Hematopoietic multipotent progenitor cell treated with erythropoietin and hydrocortisone succinate and interleukin-3 and kit ligand, for 17 days (in vitro differentiated cells): ENCODE results near the gene TRIM24.
"Not testable (repeated sequence)": the region's sequence is repeated elsewhere in the genome, so short reads cannot be mapped to it uniquely, and the experiment has no call there.

ENCODE experiments used
- DNase-seq: peaks from one replicate; pipeline ENCODE4 v3.0.0-alpha.2; 2015; ENCODE audit warnings: low spot score

Gene TRIM24

DNA sequence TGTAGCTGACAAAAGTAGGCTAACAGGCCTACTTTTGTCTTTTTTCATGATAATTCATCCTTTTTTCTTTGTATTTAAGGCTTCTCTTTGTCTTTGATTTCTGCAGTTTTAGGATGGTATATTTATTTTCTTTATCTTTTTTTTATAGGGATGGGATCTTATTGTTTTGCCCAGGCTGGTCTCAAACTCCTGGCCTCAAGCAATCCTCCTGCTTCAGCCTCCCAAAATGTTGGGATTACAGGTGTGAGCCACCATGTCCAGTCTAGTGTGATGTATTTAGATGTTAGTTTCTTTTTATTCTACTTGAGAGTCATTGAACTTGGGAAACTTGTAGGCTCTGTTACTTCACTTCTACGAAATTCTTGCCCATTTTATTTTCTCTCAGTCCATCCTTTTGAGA lies 35.4 kb downstream of the TRIM24 start:
- DNase-seq: no peak

DNA sequence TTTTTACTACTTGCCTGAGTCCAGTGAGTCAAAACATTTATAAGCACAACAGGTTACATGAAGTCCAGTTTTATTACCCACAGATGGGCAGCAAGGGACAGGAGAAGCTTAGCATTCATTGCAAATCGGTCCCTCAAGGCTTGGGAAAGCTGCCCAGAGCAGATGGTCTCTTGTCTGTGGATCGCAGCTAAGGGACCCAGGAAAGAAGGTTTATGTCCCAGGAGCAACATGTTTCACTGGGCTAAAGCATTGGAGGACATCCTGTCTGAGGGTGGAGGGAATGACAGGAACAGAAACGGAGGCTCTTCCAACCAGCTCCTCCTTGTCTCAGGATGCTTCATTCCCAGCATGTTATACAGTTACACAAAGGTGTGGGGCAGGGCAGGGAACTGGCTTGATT lies 39.3 kb downstream of the TRIM24 start:
- no peak for DNase-seq

DNA sequence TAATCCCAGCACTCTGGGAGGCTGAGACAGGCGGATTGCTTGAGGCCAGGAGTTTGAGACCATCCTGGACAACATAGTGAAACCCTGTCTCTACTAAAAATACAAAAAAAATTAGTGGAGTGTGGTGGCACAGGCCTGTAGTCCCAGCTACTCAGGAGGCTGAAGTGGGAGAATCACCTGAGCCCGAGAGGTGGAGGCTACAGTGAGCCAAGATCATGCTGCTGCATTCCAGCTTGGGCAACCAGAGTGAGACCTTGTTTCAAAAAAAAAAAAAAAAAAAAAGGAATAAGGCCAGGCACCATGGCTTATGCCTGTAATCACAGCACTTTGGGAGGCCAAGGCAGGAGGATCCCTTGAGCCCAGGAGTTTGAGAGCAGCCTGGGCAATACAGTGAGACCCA lies 40.2 kb downstream of the TRIM24 start:
- DNase-seq: not testable (repeated sequence)

DNA sequence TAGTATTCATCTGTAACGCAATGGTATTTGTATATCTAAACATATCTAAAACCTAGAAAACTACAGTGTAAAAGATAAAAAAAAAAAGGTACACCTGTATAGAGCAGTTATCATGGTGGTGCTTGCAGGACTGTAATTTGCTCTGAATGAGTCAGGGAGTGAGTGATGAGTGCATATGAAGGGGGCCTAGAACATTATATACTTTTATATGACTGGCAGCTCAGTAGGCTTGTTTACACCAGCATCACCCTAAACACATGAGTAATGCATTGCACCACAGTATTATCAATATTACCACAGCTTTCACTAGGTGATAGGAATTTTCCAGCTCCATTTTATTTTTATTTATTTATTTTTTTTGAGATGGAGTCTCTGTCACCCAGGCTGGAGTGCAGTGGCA lies 40.8 kb downstream of the TRIM24 start:
- no peak for DNase-seq

DNA sequence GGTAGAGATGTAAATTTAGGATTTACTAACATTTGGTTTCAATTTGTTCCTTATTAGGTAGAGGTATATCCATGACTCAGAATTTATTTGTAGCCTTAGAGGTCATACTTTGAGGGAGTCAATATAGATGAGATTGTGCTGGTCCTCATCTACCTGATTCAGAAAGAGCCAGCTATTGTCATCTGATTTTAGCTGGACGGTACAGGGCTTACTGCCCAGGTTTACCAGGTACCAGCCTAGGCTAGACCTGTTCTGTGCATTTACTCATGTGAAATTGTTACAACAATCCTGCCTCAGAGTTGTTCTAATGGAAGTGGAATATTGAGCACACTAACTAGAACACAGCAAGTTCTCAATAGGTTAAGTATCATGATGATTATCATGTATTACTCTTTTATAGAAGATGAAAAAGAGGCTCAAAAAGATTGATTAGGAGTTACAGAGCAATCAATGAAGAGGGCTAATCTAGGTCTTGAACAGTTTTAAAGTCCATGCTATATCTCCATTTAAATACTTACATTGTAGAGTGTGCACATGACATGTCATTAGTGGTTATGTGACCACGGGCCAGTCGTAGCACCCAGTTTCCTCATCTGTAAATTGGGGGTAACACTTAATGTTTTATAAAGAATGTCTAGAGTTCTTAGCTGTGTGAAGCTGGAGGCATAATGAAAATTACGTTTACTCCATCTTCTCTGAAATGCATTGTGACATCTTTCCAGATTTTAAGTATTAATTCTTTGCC lies 42.1 kb downstream of the TRIM24 start:
- DNase-seq: no peak

DNA sequence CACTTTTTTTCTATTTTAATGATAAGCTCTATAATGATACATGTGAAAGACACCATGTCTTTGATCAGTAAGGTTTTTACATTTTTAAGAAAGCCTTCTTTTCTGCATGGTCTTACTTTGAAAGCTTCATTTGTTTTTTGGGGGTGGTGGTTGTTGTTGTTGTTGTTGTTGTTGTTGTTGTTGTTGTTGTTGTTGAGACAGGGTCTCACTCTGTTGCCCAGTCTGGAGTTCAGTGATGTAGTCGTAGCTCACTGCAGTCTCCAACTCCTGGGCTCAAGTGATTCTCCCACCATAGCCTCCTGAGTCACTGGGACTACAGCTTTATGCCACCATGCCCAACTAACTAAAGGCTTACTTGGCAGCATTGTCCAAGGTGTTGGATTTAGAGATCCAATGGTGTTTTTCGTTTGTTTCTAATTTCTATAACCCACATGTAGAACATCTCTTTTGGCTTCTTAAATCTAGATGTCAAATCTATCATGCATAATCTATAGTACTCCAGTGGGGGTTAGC lies 45.4 kb downstream of the TRIM24 start:
- DNase-seq: no peak

DNA sequence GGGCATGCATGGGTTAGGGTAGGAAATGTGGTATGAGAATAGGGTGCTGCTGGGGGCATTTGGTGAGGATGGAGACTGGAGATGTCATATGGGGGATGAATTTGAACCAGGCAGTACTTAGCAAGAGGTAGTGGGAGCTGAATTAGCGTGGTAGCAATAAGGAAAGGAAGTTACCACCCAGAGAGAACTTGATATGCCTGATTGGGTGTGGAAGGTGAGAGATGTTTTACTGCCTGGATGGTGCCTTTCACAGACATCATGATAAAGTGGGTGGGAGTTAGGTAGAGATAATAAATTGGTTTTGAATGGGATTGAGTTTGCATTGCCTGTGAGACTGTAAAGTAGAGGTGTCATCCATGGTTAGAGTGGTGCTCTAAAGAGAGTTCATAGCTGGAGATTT lies 46.7 kb downstream of the TRIM24 start:
- no peak for DNase-seq

DNA sequence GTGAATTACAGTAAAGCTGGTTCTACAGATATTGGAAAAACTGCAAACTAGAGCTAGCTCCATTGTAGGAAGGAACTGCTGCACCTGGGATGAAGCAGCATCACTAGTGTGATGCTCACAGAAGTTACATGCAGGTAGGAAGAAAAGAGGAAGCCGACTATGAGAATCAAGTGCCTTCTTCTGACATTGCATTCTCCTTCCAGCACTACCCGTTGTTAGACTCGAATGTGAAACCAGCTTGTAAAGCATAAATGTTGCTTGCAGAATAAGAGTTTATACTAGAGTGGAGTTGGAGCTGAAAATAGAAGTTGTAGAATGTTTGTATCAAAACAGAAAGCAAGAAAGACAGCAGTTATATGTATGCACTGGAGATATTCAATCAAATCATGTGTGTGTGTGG lies 49.9 kb downstream of the TRIM24 start:
- DNase-seq: no peak

DNA sequence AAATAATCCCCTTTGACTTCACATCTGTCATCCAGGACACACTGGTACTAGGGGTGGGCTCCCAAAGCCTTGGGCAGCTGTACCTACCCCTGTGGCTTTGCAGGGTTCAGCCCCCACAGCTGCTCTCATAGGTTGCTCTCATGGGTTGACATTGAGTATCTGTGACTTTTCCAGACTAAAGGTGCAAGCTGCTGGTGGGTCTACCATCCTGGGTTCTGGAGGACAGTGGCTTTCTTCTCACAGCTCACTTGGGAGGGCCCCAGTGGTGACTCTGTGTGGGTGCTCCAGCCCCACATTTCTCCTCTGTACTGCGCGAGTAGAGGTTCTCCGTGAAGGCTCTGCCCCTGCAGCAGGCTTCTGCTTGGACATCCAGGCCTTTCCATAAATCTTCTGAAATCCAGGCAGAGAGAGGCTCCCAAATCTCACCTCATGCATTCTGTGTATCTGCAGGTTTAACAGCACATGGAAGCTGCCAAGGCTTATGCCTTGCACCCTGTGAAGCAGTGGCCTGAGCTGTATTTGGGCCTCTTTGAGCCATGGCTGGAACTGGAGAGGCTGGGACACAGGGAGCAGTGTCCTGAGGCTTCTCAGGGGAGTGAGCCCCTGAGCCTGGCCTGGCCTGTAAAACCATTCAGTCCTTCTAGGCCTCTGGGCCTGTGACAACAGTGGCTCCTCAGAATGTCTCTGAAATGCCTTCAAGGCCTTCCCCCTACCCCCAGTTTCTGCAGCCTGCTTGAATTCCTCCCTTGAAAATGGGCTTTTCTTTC lies 52.2 kb downstream of the TRIM24 start:
- no peak for DNase-seq

DNA sequence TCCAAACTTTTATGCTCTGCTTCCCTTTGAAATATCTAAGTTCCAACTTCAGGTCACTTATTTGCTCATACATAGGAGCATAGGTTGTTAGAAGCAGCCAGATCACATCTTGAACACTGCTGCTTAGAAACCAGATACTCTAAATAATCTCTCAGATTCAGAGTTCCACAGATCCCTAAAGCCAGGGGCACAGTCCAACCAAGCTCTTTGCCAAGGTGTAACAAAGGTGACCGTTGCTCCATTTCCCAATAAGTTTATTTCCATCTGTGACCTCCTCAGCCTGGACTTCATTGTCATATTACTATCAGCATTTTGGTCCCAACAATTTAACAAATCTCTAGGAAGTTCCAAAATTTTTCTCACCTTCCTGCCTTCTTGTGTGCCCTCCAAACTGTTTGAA lies 52.8 kb downstream of the TRIM24 start:
- no peak for DNase-seq

DNA sequence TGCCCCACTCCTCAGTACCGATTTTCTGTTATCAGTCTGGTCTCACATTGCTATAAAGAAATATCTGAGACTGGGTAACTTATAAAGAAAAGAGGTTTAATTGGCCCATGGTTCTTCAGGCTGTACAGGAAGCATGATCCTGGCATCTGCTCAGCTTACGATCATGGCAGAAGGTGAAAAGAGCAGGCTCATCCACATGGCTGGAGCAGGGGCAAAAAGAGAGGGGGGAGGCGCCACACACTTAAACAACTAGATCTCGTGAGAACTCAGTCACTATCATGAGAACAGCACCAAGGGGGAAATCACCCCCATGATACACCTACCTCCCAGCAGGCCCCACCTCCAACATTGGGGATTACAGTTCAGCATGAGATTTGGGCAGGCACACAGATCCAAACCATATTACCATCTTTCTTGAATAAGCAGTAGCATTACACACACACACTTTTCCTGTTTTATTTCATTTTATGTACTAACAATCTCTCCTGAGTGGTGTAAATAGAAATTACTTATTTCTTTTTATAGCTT lies 53.3 kb downstream of the TRIM24 start:
- DNase-seq: no peak

DNA sequence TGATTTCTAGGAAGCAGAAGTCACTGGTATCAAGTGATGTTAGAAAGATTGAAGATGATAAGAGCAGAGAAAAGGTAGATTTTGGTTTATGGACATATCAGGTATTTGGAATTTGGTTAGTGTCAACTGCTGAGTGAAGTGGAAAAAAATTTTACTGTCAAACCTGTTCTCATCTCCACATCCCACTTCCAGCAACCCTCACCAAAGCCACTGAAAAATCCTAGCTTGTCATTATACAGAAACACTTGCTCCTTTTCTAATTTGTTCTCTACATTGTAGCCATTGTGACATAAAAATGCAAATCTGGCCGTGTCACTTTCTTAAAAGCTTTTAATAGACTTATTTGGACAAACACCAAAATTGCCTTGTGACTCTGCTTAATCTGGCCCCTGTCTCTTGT lies 54.0 kb downstream of the TRIM24 start:
- DNase-seq: no peak

DNA sequence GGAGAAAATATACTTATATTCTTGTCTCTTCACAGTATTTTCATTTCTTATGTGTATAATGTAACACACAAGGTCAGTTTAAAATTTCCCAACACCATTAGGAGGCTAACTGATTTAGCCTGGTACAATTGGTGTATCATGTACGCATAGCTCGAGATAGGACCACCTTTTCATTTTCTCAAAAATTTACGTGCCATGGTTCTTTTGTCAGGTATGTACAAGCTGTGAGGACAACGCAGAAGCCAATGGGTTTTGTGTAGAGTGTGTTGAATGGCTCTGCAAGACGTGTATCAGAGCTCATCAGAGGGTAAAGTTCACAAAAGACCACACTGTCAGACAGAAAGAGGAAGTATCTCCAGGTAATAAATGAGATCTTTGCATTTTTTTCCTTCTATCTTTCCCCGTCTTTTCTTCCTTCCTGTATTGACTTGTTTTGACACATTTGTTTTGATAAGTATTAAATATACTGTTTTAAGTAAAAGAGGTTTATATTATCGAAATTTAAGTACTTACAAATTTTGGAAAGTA lies 55.0 kb downstream of the TRIM24 start:
- no peak for DNase-seq

DNA sequence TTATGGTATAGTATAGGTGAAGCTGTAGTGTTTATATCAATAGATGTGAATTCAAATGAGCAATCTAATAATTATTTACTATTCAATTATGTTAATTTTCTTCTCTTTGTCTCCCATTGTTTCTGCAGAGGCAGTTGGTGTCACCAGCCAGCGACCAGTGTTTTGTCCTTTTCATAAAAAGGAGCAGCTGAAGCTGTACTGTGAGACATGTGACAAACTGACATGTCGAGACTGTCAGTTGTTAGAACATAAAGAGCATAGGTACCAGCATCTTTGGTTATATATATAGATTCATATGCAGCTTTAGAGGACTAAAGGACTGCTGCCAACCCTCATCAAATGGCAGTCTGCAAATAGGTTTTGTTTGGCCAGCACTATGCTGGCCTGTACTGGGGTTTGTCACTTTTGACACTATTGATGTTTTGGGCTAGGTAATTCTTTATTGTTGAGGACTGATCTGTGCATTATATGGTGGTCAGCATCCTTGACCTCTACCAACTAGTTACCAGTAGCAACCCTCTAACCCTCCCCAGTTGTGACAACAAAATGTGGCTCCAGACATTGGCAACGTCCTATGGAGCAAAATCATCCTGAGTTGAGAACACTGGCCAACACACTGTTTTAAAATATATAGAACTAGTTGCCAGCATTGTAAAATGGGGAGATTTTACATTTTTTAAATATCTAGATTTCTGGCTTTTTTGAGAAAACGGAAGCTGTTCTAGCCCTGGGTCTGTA lies 59.2 kb downstream of the TRIM24 start:
- no peak for DNase-seq

DNA sequence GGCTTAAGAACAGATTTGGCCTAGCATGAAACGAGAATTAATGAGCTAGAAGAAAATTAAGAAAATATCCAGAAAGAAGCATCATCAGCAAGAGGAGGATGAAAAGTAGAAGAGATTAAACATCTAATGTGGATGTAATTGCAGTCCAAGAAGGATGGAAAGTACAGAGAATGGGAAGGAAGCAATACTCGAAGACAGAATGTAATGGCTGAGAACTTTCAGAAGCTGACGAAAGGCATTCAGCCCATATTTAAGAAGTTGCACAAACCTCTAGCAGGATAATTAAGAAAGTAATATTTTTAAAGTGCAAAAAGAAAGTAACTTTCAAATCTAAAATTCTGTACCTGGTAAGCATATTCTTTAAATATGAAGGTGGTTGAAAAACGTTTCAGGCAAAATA lies 60.7 kb downstream of the TRIM24 start:
- DNase-seq: no peak

DNA sequence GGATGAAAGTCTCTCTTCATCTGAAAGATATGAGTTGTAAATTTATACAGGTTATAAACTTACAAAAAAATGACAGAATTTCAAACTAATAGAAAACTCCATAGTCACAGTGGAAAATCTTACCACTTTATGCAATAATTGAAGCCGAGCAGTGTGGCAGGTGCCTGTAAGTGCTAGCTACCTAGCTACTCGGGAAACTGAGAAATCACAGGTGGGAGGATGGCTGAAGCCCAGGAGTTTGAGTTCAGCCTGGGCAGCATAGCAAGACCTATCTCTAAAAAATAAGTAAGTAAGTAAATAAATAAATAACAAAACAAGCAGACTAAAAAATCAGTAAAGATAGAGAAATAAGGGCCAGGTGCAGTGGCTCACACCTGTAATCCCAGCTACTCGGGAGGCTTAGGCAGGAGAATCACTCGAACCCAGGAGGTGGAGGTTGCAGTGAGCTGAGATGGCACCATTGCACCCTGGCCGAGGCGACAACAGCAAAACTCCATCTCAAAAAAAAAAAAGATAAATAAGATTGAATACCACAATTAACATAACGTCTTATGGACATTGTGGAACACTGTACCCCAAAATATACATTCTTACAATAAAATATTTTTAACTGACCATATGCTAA lies 61.9 kb downstream of the TRIM24 start:
- no peak for DNase-seq

DNA sequence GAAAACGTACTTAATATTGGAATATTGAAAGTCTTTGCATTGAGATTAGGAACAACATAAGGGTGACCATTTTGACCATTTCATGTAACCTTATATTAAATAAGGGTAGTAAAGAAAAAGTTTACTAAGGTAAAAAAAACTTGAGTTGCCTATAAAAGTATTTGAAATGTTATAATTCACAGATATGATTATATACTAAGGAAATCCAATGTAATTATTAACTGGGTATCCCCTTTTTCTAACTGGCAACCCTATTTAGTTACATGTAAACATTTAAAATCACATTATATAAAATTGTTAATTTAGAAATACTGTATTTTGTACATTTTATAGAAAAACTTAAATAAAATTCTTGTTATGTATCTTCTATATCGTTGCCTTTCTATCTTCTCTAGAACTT lies 64.2 kb downstream of the TRIM24 start:
- no peak for DNase-seq

DNA sequence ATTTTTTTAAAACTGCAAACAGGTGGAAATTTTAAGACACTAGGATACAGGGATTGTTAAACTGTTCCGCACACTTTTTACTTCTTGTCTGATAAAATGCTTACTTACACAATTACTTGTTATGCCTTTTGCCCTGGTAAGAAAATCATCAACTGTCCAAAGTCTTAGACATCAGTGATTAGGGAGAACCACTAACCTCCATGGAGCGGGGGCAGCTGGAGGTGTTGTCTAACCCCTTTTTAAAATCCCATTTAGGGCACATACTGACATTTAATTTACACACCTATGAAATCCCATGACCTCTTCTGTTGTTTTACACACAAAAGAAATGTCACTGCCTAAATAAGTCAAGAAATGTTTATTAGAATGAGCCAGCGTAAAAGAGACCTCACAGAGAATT lies 65.7 kb downstream of the TRIM24 start:
- no peak for DNase-seq

DNA sequence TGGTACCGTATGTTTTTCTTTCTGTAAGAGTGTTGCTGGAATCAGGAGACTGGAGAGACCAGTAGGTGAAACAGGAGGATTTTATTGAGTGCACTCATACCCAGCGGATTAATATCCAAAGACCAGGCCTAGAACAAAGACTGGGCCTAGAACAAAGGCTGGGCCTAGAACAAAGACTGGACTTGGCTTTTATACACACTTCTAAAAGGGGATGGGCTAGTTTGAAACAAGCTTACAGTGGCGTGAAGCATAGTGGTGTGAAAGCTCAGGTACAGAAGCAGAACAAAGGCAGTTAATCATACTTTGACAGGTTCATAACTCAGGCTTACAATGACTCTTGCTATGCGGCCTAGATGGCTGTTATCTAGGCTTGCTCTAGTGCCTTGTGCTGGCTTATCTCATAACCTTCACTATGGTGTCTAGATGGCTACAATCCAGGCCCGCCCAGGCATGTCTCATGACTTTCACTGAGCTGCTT lies 67.7 kb downstream of the TRIM24 start:
- peak; percentile 10 for DNase-seq

DNA sequence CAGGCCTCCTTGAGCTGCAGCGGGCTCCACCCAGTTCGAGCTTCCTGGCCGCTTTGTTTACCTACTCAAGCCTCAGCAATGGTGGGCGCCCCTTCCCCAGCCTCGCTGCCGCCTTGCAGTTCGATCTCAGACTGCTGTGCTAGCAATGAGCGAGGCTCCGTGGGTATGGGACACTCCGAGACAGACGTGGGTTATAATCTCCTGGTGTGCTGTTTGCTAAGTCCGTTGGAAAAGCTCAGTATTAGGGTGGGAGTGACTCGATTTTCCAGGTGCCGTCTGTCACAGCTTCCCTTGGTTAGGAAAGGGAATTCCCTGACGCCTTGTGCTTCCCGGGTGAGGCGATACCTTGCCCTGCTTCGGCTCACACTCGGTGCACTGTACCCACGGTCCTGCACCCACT lies 76.8 kb downstream of the TRIM24 start:
- not testable (repeated sequence) for DNase-seq

DNA sequence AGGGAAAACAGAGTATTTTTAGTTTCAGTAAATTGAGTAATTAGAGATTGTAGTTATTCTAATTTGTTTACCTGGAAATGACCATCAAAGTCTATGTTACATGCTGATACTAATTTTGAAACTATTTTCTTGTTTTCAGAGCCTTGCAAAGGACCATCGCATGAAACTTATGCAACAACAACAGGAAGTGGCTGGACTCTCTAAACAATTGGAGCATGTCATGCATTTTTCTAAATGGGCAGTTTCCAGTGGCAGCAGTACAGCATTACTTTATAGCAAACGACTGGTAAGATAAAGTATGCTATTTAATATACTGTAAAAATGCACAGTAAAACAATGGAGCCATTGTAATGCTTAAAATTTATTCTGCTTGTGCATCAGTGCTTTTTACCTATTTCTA lies 78.5 kb downstream of the TRIM24 start:
- no peak for DNase-seq
